Measurements from ENCODE around the gene UXT. TPM values are rescaled to one million over a fixed set of nuclear protein-coding genes. Genes with fewer than 3 reads are reported as not detected.
A peak's percentile ranks its signal among the peaks of the same experiment; 100 is the strongest.
"Not testable (repeated sequence)": the region's sequence is repeated elsewhere in the genome, so short reads cannot be mapped to it uniquely, and the experiment has no call there.

Gene UXT
- total and polyA plus RNA-seq, 9 of the 15 experiments (the other 6 are each of a cell fraction or from before 2014, with no cell fraction given): 141 to 300 (median 204) TPM

DNA sequence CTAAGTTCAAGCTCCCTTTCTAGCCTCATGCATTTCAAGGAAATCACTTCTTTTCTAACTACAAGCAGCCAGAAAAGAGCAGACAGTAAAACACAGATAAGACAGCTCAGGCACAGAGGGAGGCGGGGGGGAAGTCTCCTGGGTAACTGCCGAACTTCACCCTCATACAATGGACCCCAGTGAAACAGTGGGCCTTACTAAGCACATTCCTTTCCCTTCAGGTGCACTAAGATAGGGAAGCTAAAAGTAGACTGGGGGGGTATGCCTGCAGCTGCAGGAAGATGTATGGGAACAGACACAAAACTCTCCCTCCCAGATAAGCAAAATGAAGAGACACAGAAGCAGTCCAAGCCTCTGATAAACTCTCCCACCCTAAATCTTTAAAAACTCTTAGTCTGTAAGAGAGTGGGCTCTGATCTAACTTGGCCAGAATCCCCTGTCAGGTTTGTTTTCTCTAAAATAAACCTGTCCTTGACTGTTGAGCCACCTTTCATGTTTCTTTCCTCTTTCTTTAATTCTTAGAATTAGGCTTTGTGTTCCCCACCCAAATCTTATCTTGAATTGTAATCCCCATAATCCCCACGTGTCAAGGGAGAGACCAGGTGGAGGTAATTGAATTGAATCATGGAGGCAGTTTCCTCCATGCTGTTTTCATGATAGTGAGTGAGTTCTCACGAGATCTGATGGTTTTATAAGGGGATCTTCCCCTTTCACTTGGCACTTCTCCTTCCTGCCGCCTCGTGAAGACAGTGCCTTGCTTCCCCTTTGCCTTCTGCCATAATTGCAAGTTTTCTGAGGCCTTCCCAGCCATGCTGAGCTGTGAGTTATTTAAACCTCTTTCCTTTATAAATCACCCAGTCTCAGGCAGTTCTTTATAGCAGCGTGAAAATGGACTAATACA lies 17.2 kb upstream of the UXT start:
- H4K20me1 ChIP-seq (replicated peaks; ENCODE audit: control insufficient read depth, insufficient read depth, low read length); H3K4me1 ChIP-seq (replicated peaks in 1 of 2; ENCODE audit: control insufficient read depth in 2 of 2, insufficient read depth in 2 of 2, low read length in 2 of 2); H3K36me3 ChIP-seq (ENCODE audit: control insufficient read depth, insufficient read depth, low read length); CTCF ChIA-PET (ENCODE audit: low intra/inter-chr PET ratio); BruUV-seq (replicated peaks); H3K4me3 ChIP-seq; H3K9ac ChIP-seq (ENCODE audit: insufficient read depth in 1 of 2, low read depth in 2 of 2, low read length in 2 of 2); H2AFZ ChIP-seq (ENCODE audit: low read depth, low read length); H3K4me2 ChIP-seq (ENCODE audit: insufficient read depth, low read length); H3K79me2 ChIP-seq (ENCODE audit: control insufficient read depth, insufficient read depth, low read length); H3K9me1 ChIP-seq (ENCODE audit: control insufficient read depth, insufficient read depth, low read length); H3K27me3 ChIP-seq (ENCODE audit: control insufficient read depth in 2 of 2, insufficient read depth in 2 of 2, low read length in 2 of 2): not testable (repeated sequence)
- ATAC-seq (peak; percentile 82), FAIRE-seq (peak; percentile 78), DNase-seq (ENCODE audit: extremely low read depth in 1 of 4, low spot score in 3 of 4) (peak; percentile 34 to 91 (median 50))
- intact Hi-C loops (cut with micrococcal nuclease) (loop anchor here (5.0 kb wide), 1 partner anchor 121 kb away; no protein-coding TSS in a partner anchor), in situ Hi-C loops (cut with MboI) (loop anchor here (5.0 kb wide), 1 partner anchor 46 kb away; no protein-coding TSS in a partner anchor)
- POLR2A ChIA-PET: interaction anchor here (0.7 to 1.6 kb wide), 4 partner anchors 14 to 94 kb away, joined by 3 to 4 read pairs (median 3); partner anchors contain the start of gene TIMP1
- H3K27ac ChIP-seq (ENCODE audit: extremely low read depth, low read depth, low read length): peak overlapping the region; percentile 41
- H3K9me3 ChIP-seq (replicated peaks; ENCODE audit: control insufficient read depth, insufficient read depth, low read depth, low read length): peaks cover 18% of the 10 kb centered on the region
- WGBS (ENCODE audit: insufficient coverage, low coverage, missing lambda C conversion rate): 6% methylated on average over 6 of the region's 7 CpGs
- TF ChIP-seq NCOA1 (IDR thresholded peaks at IDR 0.05; ENCODE audit: low read depth): peak; percentile 74; the same call in 1 of the 2 replicates
- TF ChIP-seq SPI1 (IDR thresholded peaks at IDR 0.05; ENCODE audit: borderline replicate concordance, low read depth, low read length): 0 out of 2 replicates have a peak, but pooled peaks have one; percentile 19
- TF ChIP-seq, protein P1, sequence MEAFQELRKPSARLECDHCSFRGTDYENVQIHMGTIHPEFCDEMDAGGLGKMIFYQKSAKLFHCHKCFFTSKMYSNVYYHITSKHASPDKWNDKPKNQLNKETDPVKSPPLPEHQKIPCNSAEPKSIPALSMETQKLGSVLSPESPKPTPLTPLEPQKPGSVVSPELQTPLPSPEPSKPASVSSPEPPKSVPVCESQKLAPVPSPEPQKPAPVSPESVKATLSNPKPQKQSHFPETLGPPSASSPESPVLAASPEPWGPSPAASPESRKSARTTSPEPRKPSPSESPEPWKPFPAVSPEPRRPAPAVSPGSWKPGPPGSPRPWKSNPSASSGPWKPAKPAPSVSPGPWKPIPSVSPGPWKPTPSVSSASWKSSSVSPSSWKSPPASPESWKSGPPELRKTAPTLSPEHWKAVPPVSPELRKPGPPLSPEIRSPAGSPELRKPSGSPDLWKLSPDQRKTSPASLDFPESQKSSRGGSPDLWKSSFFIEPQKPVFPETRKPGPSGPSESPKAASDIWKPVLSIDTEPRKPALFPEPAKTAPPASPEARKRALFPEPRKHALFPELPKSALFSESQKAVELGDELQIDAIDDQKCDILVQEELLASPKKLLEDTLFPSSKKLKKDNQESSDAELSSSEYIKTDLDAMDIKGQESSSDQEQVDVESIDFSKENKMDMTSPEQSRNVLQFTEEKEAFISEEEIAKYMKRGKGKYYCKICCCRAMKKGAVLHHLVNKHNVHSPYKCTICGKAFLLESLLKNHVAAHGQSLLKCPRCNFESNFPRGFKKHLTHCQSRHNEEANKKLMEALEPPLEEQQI (IDR thresholded peaks at IDR 0.05): peak; percentile 95
- TF ChIP-seq NFIC (IDR thresholded peaks at IDR 0.05): peak; percentile 89
- peak; percentile 82 for TF ChIP-seq DPF2 (IDR thresholded peaks at IDR 0.05)
- peak; percentile 93 for TF ChIP-seq ARID1B (IDR thresholded peaks at IDR 0.05)
- 0 out of 2 replicates have a peak, but pooled peaks have one; percentile 26 for TF ChIP-seq MTA3 (IDR thresholded peaks at IDR 0.05; ENCODE audit: borderline replicate concordance)
- peak; percentile 94 for TF ChIP-seq TCF3 (CRISPR knock-in tag; IDR thresholded peaks at IDR 0.05)
- peak; percentile 88 for TF ChIP-seq ZEB2 (IDR thresholded peaks at IDR 0.05)
- TF ChIP-seq, protein P2, sequence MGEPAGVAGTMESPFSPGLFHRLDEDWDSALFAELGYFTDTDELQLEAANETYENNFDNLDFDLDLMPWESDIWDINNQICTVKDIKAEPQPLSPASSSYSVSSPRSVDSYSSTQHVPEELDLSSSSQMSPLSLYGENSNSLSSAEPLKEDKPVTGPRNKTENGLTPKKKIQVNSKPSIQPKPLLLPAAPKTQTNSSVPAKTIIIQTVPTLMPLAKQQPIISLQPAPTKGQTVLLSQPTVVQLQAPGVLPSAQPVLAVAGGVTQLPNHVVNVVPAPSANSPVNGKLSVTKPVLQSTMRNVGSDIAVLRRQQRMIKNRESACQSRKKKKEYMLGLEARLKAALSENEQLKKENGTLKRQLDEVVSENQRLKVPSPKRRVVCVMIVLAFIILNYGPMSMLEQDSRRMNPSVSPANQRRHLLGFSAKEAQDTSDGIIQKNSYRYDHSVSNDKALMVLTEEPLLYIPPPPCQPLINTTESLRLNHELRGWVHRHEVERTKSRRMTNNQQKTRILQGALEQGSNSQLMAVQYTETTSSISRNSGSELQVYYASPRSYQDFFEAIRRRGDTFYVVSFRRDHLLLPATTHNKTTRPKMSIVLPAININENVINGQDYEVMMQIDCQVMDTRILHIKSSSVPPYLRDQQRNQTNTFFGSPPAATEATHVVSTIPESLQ (CRISPR knock-in tag; IDR thresholded peaks at IDR 0.05): peak; percentile 32; the same call in 1 of the 2 replicates
- peak; percentile 47; the same call in 1 of the 2 replicates for TF ChIP-seq MBD2 (IDR thresholded peaks at IDR 0.05; ENCODE audit: borderline replicate concordance, low read depth)
- TF ChIP-seq CBX5 (IDR thresholded peaks at IDR 0.05; ENCODE audit: borderline replicate concordance, low read depth): peak; percentile 38; the same call in 1 of the 2 replicates
- peak in 1 of 2 experiments; percentile 82; a peak in 2 of 4 replicates for TF ChIP-seq TBL1XR1 (IDR thresholded peaks at IDR 0.05; ENCODE audit: low read length in 2 of 2)
- peak; percentile 46; the same call in 1 of the 2 replicates for TF ChIP-seq SMARCC2 (IDR thresholded peaks at IDR 0.05; ENCODE audit: low read depth)
- peak; percentile 43; the same call in 1 of the 2 replicates for TF ChIP-seq ZBED1 (IDR thresholded peaks at IDR 0.05)
- TF ChIP-seq, protein P3, sequence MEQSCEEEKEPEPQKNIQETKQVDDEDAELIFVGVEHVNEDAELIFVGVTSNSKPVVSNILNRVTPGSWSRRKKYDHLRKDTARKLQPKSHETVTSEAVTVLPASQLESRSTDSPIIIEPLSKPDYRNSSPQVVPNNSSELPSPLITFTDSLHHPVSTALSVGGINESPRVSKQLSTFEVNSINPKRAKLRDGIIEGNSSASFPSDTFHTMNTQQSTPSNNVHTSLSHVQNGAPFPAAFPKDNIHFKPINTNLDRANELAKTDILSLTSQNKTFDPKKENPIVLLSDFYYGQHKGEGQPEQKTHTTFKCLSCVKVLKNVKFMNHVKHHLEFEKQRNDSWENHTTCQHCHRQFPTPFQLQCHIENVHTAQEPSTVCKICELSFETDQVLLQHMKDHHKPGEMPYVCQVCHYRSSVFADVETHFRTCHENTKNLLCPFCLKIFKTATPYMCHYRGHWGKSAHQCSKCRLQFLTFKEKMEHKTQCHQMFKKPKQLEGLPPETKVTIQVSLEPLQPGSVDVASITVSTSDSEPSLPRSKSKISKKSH (CRISPR knock-in tag; IDR thresholded peaks at IDR 0.05): 0 out of 2 replicates have a peak, but pooled peaks have one; percentile 50
- peak; percentile 98 for TF ChIP-seq CBFA2T2 (conservative IDR thresholded peaks at IDR 0.05)
